HepG2 (cell line): ENCODE results near the gene ITSN2. TPM values are rescaled to one million over a fixed set of nuclear protein-coding genes. Genes with fewer than 3 reads are reported as not detected.

Experiments
- ATAC-seq: fragments of 200-7000 bp; cut with Tn5 transposase; 3 replicates; pipeline ENCODE4 v1.9.1; 2020; ENCODE audit warnings: mild to moderate bottlenecking, moderate library complexity
- BruUV-seq: library from RNA; stranded (reverse); fragments of 400-500 nt; replicated peaks from 2 replicates; lab custom pipeline; 2021; lab: Mats Ljungman, UMichigan
- CTCF ChIA-PET: fragments of 300-600 bp; formaldehyde crosslinking; extraction: SDS; loops from one replicate; lab custom pipeline; 2021; ENCODE audit warnings: low total read pairs, inconsistent platforms, low intra/inter-chr PET ratio; lab: Yijun Ruan, JAX
- POLR2A ChIA-PET: fragments of 350-600 bp; sonication (Branson Sonifier 250); formaldehyde crosslinking; loops from one replicate; lab custom pipeline; 2020; ENCODE audit warnings: antibody characterized with exemption, inconsistent platforms; lab: Yijun Ruan, JAX
- DNase-seq: peaks from one replicate; pipeline ENCODE4 v3.0.0-alpha.2; 2015; ENCODE audit warnings: low spot score
- FAIRE-seq: peaks from 3 replicates; lab custom pipeline; 2011; peaks lifted over from hg19 to GRCh38; lab: Jason Lieb, UNC
- H2AFZ ChIP-seq: one replicate; pipeline ENCODE4 v1.6.1; 2011; ENCODE audit warnings: low read length, inconsistent platforms
- H3K27ac ChIP-seq: fragments of 300-600 bp; 3 replicates; pipeline ENCODE4 v1.8.0; 2011; ENCODE audit warnings: mixed run types, mild to moderate bottlenecking, mixed read lengths, low read length, inconsistent platforms; ENCODE audit not compliant: insufficient read depth; ENCODE audit errors: extremely low read length
- H3K27me3 ChIP-seq, 2 experiments: fragments of 200-600 bp in 1 of 2; 2 replicates in 1 of 2; 3 replicates in 1 of 2; pipeline versions ENCODE4 v1.6.0 to v1.8.0; 2011; ENCODE audit warnings: low read length in 2 of 2, mild to moderate bottlenecking in 2 of 2, moderate library complexity in 2 of 2, inconsistent platforms in 1 of 2; ENCODE audit not compliant: insufficient read depth in 2 of 2, control insufficient read depth in 1 of 2
- H3K36me3 ChIP-seq, 2 experiments: fragments of 200-600 bp in 1 of 2; replicated peaks in 1 of 2; 2 replicates in 1 of 2; 3 replicates in 1 of 2; pipeline versions ENCODE4 v1.5.1 to v1.8.0; 2011; ENCODE audit warnings: low read length in 2 of 2, inconsistent platforms in 1 of 2; ENCODE audit not compliant: insufficient read depth in 2 of 2, control insufficient read depth in 1 of 2
- H3K4me1 ChIP-seq: 2 replicates; pipeline ENCODE4 v1.5.1; 2012; ENCODE audit warnings: low read length, inconsistent platforms; ENCODE audit not compliant: insufficient read depth
- H3K4me2 ChIP-seq: 2 replicates; pipeline ENCODE4 v1.6.0; 2011; ENCODE audit warnings: low read depth, low read length, inconsistent platforms
- H3K4me3 ChIP-seq, 3 experiments: fragments of 200-600 bp in 1 of 3; sonication (generic), shearing (Covaris generic) in 1 of 3; replicated peaks in 1 of 3; 2 replicates each; pipeline ENCODE4 v1.5.1; 2011 to 2016; ENCODE audit warnings: low read length in 3 of 3, inconsistent platforms in 2 of 3, low read depth in 2 of 3, mild to moderate bottlenecking in 2 of 3, control low read depth in 1 of 3, mixed read lengths in 1 of 3; ENCODE audit not compliant: insufficient read depth in 1 of 3
- H3K79me2 ChIP-seq: one replicate; pipeline ENCODE4 v1.6.1; 2011; ENCODE audit warnings: low read length, inconsistent platforms; ENCODE audit not compliant: insufficient read depth
- H3K9ac ChIP-seq: 2 replicates; pipeline ENCODE4 v1.6.0; 2011; ENCODE audit warnings: mild to moderate bottlenecking, low read depth, low read length, inconsistent platforms; ENCODE audit not compliant: insufficient read depth
- H3K9me3 ChIP-seq: 2 replicates; pipeline ENCODE4 v1.5.1; 2012; ENCODE audit warnings: mild to moderate bottlenecking, low read length
- H4K20me1 ChIP-seq: 2 replicates; pipeline ENCODE4 v1.6.0; 2011; ENCODE audit warnings: inconsistent platforms, mild to moderate bottlenecking, low read length, moderate library complexity; ENCODE audit not compliant: insufficient read depth
- AGO2 ChIP-seq: fragments of 200-400 bp; formaldehyde crosslinking; optimal IDR thresholded peaks from 2 replicates; pipeline ENCODE3; 2017; ENCODE audit warnings: mild to moderate bottlenecking, low read depth, low read length, moderate library complexity
- ATM ChIP-seq: fragments of 450-650 bp; IDR thresholded peaks from 2 replicates; pipeline ENCODE4 v1.7.1; 2017; ENCODE audit warnings: mild to moderate bottlenecking, borderline replicate concordance
- IKZF4 ChIP-seq: sonication (generic); formaldehyde crosslinking; IDR thresholded peaks from 2 replicates; pipeline ENCODE4 v1.5.1; 2020; ENCODE audit warnings: borderline replicate concordance, mild to moderate bottlenecking, low read depth, missing genetic modification reagents; ENCODE audit errors: not compliant biosample characterization
- MAF1 ChIP-seq: sonication (generic); formaldehyde crosslinking; IDR thresholded peaks from 2 replicates; pipeline ENCODE4 v1.5.0; 2020; ENCODE audit warnings: missing genetic modification reagents, borderline replicate concordance
- MTA3 ChIP-seq: sonication (generic); formaldehyde crosslinking; IDR thresholded peaks from 2 replicates; pipeline ENCODE4 v1.4.0; 2020; ENCODE audit warnings: missing genetic modification reagents
- ZFP90 ChIP-seq: sonication (generic); formaldehyde crosslinking; IDR thresholded peaks from 2 replicates; pipeline ENCODE4 v1.8.0; 2022; ENCODE audit warnings: missing genetic modification reagents, mild to moderate bottlenecking, inconsistent platforms, borderline replicate concordance
- WGBS: methylation state at CpG from one replicate; pipeline ENCODE4 v1.1.6; 2017; ENCODE audit warnings: low lambda C conversion rate; 5-methylcytosine and 5-hydroxymethylcytosine counted together
- in situ Hi-C: cut with HindIII; loops from 2 replicates; pipeline ENCODE4 v1.10.0; 2017; ENCODE audit warnings: low pct_unique_long_range_greater_than_20kb; ENCODE audit not compliant: extremely low pct_ligation_motif_present
- intact Hi-C: fragments of 100-400 bp; cut with micrococcal nuclease; formaldehyde crosslinking; loops from one replicate; pipeline ENCODE4 v1.10.0; 2022; ENCODE audit not compliant: unreplicated experiment
- polyA plus RNA-seq, 8 experiments: library from polyadenylated mRNA; depleted of rRNA in 3 of 8; stranded (reverse) in 7 of 8; unstranded in 1 of 8; fragments of >200 nt; fragmentation: Illumina TruSeq in 4 of 8; extraction: Trizol in 4 of 8; gene quantifications; 2 replicates each; pipeline versions ENCODE4 v1.2.1 to v1.2.3, GENCODE V29; 2011 to 2016; ENCODE audit warnings: low read depth in 4 of 8, missing spikeins in 1 of 8, mixed read lengths in 1 of 8; ENCODE audit not compliant: insufficient read depth in 1 of 8
- total RNA-seq, 5 experiments: library from RNA; depleted of rRNA; stranded (reverse); fragments of >200 nt; fragmentation: Illumina TruSeq; extraction: Trizol; gene quantifications; 2 replicates each; pipeline ENCODE4 v1.2.3, GENCODE V29; 2016; ENCODE audit warnings: low read depth in 1 of 5
- TF ChIP-seq, protein P1 (sequence below): sonication (generic); formaldehyde crosslinking; conservative IDR thresholded peaks from 2 replicates; pipeline ENCODE4 v1.8.1; 2023; ENCODE audit warnings: missing genetic modification reagents
- TF ChIP-seq, protein P2 (sequence below): sonication (generic); formaldehyde crosslinking; IDR thresholded peaks from 2 replicates; pipeline ENCODE4 v1.5.1; 2020; ENCODE audit warnings: missing genetic modification reagents, mild to moderate bottlenecking, borderline replicate concordance
- TF ChIP-seq, protein P3 (sequence below): sonication (generic); formaldehyde crosslinking; IDR thresholded peaks from 2 replicates; pipeline ENCODE4 v1.5.1; 2020; ENCODE audit warnings: missing genetic modification reagents, mild to moderate bottlenecking, borderline replicate concordance

The ITSN2 gene
- total and polyA plus RNA-seq, 2 of the 13 experiments (the other 11 are each of a cell fraction or from before 2014, with no cell fraction given): 26.0 to 26.6 TPM

DNA sequence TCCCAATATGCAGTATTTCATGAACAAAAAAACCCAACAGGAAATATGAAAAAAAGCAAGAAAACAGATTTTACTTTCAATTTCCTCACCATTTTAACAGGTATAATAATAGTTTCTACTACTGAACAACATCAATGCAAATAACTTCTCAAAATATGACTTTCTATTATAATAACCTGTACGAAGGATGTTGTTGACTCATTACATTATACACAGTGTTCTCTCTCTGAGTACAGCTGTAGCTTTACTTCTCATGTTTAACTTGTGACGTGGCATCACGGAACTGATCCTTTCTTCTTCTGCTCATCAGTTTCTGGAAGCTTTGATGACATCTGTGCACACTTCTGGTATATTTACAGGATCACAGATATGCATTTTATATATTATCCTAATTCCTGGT is 145.5 kb downstream of the ITSN2 start:
- intact Hi-C loops: no loop called here
- CTCF ChIA-PET: no interaction called here
- Histone ChIP-seq H3K4me2 (no peak overlapping the region), H3K36me3 (peaks cover 0 to 6% of the 10 kb centered on the region in 2 experiments; a peak in 1 of 5 replicates), H3K9me3 (no peaks in the 10 kb centered on the region), H3K27me3 (no peaks in the 10 kb centered on the region), H2AFZ (no peak overlapping the region), H3K27ac (no peak overlapping the region), H3K4me3 (no peak overlapping the region), H3K9ac (no peak overlapping the region), H4K20me1 (no peaks in the 10 kb centered on the region), H3K4me1 (no peaks in the 10 kb centered on the region), H3K79me2 (no peaks in the 10 kb centered on the region)
- TF ChIP-seq, protein P1, sequence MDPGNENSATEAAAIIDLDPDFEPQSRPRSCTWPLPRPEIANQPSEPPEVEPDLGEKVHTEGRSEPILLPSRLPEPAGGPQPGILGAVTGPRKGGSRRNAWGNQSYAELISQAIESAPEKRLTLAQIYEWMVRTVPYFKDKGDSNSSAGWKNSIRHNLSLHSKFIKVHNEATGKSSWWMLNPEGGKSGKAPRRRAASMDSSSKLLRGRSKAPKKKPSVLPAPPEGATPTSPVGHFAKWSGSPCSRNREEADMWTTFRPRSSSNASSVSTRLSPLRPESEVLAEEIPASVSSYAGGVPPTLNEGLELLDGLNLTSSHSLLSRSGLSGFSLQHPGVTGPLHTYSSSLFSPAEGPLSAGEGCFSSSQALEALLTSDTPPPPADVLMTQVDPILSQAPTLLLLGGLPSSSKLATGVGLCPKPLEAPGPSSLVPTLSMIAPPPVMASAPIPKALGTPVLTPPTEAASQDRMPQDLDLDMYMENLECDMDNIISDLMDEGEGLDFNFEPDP (CRISPR knock-in tag): no peak
- TF ChIP-seq ZFP90 (CRISPR knock-in tag) (no peak), MAF1 (CRISPR knock-in tag) (no peak), IKZF4 (no peak), AGO2 (no peak), MTA3 (CRISPR knock-in tag) (no peak), ATM (no peak)
- TF ChIP-seq, protein P2, sequence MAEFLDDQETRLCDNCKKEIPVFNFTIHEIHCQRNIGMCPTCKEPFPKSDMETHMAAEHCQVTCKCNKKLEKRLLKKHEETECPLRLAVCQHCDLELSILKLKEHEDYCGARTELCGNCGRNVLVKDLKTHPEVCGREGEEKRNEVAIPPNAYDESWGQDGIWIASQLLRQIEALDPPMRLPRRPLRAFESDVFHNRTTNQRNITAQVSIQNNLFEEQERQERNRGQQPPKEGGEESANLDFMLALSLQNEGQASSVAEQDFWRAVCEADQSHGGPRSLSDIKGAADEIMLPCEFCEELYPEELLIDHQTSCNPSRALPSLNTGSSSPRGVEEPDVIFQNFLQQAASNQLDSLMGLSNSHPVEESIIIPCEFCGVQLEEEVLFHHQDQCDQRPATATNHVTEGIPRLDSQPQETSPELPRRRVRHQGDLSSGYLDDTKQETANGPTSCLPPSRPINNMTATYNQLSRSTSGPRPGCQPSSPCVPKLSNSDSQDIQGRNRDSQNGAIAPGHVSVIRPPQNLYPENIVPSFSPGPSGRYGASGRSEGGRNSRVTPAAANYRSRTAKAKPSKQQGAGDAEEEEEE (CRISPR knock-in tag): no peak
- TF ChIP-seq, protein P3, sequence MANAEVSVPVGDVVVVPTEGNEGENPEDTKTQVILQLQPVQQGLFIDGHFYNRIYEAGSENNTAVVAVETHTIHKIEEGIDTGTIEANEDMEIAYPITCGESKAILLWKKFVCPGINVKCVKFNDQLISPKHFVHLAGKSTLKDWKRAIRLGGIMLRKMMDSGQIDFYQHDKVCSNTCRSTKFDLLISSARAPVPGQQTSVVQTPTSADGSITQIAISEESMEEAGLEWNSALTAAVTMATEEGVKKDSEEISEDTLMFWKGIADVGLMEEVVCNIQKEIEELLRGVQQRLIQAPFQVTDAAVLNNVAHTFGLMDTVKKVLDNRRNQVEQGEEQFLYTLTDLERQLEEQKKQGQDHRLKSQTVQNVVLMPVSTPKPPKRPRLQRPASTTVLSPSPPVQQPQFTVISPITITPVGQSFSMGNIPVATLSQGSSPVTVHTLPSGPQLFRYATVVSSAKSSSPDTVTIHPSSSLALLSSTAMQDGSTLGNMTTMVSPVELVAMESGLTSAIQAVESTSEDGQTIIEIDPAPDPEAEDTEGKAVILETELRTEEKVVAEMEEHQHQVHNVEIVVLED (CRISPR knock-in tag): no peak
- POLR2A ChIA-PET: no interaction called here
- DNase-seq: no peak
- whole genome bisulfite sequencing: 93% methylated on average over 3 of the region's 3 CpGs
- no peak for FAIRE-seq
- in situ Hi-C loops: no loop called here
- ATAC-seq: no peak
- no TSS peak for BruUV-seq
